Right lobe of liver (tissue), 4 donors: ENCODE data around the gene C11orf65.
"Not testable (repeated sequence)": the region's sequence is repeated elsewhere in the genome, so short reads cannot be mapped to it uniquely, and the experiment has no call there.

ENCODE experiments used
- POLR2A ChIP-seq: fragments of 450-650 bp; IDR thresholded peaks from one replicate; pipeline ENCODE4 v1.6.1; 2017; ENCODE audit warnings: antibody characterized with exemption, mild to moderate bottlenecking
- TF ChIP-seq, protein P1 (sequence below), 4 donors: fragments of 200-600 bp in 3 of 4; fragments of 450-650 bp in 1 of 4; IDR thresholded peaks; one replicate each; pipeline versions ENCODE4 v1.5.1 to v1.8.0; 2016 to 2022; ENCODE audit warnings: antibody characterized with exemption in 4 of 4, mild to moderate bottlenecking in 2 of 4
- donor health status: DM: no; HTN: no; CAD: no.
- donor health status: DM: no; HTN: no; CAD: no.
- donor health status: DM: no; HTN: yes; CAD: no.

DNA sequence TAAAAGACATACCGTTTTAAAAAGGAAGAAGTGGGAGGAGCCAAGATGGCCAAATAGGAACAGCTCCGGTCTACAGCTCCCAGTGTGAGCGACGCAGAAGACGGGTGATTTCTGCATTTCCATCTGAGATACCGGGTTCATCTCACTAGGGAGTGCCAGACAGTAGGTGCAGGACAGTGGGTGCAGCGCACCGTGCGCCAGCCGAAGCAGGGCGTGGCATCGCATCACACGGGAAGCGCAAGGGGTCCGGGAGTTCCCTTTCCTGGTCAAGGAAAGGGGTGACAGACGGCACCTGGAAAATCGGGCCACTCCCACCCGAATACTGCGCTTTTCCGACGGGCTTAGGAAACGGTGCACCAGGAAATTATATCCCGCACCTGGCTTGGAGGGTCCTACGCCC lies 93.8 kb downstream of the C11orf65 start:
- TF ChIP-seq, protein P1, sequence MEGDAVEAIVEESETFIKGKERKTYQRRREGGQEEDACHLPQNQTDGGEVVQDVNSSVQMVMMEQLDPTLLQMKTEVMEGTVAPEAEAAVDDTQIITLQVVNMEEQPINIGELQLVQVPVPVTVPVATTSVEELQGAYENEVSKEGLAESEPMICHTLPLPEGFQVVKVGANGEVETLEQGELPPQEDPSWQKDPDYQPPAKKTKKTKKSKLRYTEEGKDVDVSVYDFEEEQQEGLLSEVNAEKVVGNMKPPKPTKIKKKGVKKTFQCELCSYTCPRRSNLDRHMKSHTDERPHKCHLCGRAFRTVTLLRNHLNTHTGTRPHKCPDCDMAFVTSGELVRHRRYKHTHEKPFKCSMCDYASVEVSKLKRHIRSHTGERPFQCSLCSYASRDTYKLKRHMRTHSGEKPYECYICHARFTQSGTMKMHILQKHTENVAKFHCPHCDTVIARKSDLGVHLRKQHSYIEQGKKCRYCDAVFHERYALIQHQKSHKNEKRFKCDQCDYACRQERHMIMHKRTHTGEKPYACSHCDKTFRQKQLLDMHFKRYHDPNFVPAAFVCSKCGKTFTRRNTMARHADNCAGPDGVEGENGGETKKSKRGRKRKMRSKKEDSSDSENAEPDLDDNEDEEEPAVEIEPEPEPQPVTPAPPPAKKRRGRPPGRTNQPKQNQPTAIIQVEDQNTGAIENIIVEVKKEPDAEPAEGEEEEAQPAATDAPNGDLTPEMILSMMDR (IDR thresholded peaks at IDR 0.05): not testable (repeated sequence)
- not testable (repeated sequence) for TF ChIP-seq POLR2A
